Prostate gland (tissue), 2 donors: Measurements from ENCODE around the gene THSD4. TPM values are rescaled to one million over a fixed set of nuclear protein-coding genes. Genes with fewer than 3 reads are reported as not detected.
A peak's percentile ranks its signal among the peaks of the same experiment; 100 is the strongest.

Experiments
- DNase-seq: peaks from one replicate; pipeline ENCODE4 v3.0.0-alpha.2; 2019; ENCODE audit warnings: low spot score
- H3K27ac ChIP-seq, 2 donors: fragments of 200-600 bp; sonication (generic); 2 replicates each; pipeline ENCODE4 v1.5.1; 2017 to 2019
- H3K27me3 ChIP-seq: fragments of 200-600 bp; sonication (generic); replicated peaks from 2 replicates; pipeline ENCODE4 v1.5.1; 2019; ENCODE audit not compliant: insufficient read depth
- H3K36me3 ChIP-seq, 2 donors: fragments of 200-600 bp; sonication (generic); 1 replicate in 1 of 2; 2 replicates in 1 of 2; pipeline versions ENCODE4 v1.5.1 to v1.8.1; 2017 to 2019
- H3K4me1 ChIP-seq: fragments of 200-600 bp; sonication (generic); replicated peaks from 2 replicates; pipeline ENCODE4 v1.5.1; 2019
- H3K4me3 ChIP-seq, 2 donors: fragments of 200-600 bp; sonication (generic); 2 replicates each; pipeline ENCODE4 v1.5.1; 2017 to 2019
- H3K9me3 ChIP-seq: fragments of 200-600 bp; sonication (generic); 2 replicates; pipeline ENCODE4 v1.5.1; 2017
- CTCF ChIP-seq, 4 experiments: fragments of 200-600 bp in 2 of 4; fragments of 450-650 bp in 2 of 4; sonication (generic) in 2 of 4; IDR thresholded peaks; 1 replicate in 3 of 4; 2 replicates in 1 of 4; pipeline ENCODE4 v1.5.1; 2016 to 2019; ENCODE audit warnings: antibody characterized with exemption in 4 of 4, mild to moderate bottlenecking in 2 of 4, moderate library complexity in 2 of 4
- POLR2A ChIP-seq: fragments of 450-650 bp; IDR thresholded peaks from one replicate; pipeline ENCODE4 v1.6.1; 2016; ENCODE audit warnings: antibody characterized with exemption, mild to moderate bottlenecking
- POLR2AphosphoS5 ChIP-seq: sonication (generic); formaldehyde crosslinking; IDR thresholded peaks from one replicate; pipeline ENCODE4 v1.6.1; 2017; ENCODE audit warnings: antibody characterized with exemption
- WGBS: methylation state at CpG from one replicate; pipeline ENCODE4 v1.1.5; 2018; 5-methylcytosine and 5-hydroxymethylcytosine counted together
- intact Hi-C: fragments of 100-400 bp; cut with DNase I; formaldehyde crosslinking; loops from one replicate; pipeline ENCODE4 v1.14.2; 2022
- total RNA-seq, 2 donors: library from RNA; depleted of rRNA; stranded (reverse); fragments of >200 nt; gene quantifications; one replicate each; pipeline ENCODE4 v1.1.0, GENCODE V29; 2016

THSD4 gene
- total RNA-seq, 2 donors from 2014 or later, result 84.1 to 223 TPM

GRCh38 chr15:71469413-71469812 is 354.1 kb downstream of the THSD4 start:
- Histone ChIP-seq H3K27me3 (no peaks in the 10 kb centered on the region), H3K4me3 (no peak overlapping the region), H3K36me3 (no peaks in the 10 kb centered on the region), H3K9me3 (no peaks in the 10 kb centered on the region), H3K4me1 (no peaks in the 10 kb centered on the region), H3K27ac (no peak overlapping the region)
- WGBS, result 81% methylated on average over 8 of the region's 8 CpGs
- DNase-seq, result no peak
- TF ChIP-seq POLR2A (no peak), POLR2AphosphoS5 (no peak), CTCF (IDR thresholded peaks at IDR 0.05) (no peak)
- intact Hi-C loops, result no loop called here

- Histone ChIP-seq H3K36me3 (no peaks in the 10 kb centered on the region), H3K27ac (peak overlapping the region; percentile 12 to 47), H3K9me3 (no peaks in the 10 kb centered on the region), H3K4me3 (no peak overlapping the region), H3K27me3 (no peaks in the 10 kb centered on the region), H3K4me1 (no peaks in the 10 kb centered on the region)
- TF ChIP-seq CTCF (IDR thresholded peaks at IDR 0.05) (no peak), POLR2AphosphoS5 (peak; percentile 46)
- DNase-seq, result peak; percentile 48
- intact Hi-C loops, result no loop called here
- WGBS, result 71% methylated on average over 1 of the region's 1 CpG
Measured at GRCh38 chr15:71471347-71471746, 356.1 kb downstream of the THSD4 start.

GRCh38 chr15:71472566-71472965 is 357.3 kb downstream of the THSD4 start:
- Histone ChIP-seq H3K9me3 (no peaks in the 10 kb centered on the region), H3K36me3 (no peaks in the 10 kb centered on the region), H3K27ac (peak overlapping the region; percentile 47 to 48), H3K27me3 (no peaks in the 10 kb centered on the region), H3K4me3 (no peak overlapping the region), H3K4me1 (no peaks in the 10 kb centered on the region)
- DNase-seq, result no peak
- WGBS, result 37% methylated on average over 4 of the region's 4 CpGs
- intact Hi-C loops, result no loop called here
- no peak for TF ChIP-seq POLR2A
- no peak for TF ChIP-seq CTCF (IDR thresholded peaks at IDR 0.05)
- TF ChIP-seq POLR2AphosphoS5, result no peak

GRCh38 chr15:71473751-71474150 is 358.5 kb downstream of the THSD4 start:
- 97% methylated on average over 3 of the region's 3 CpGs for WGBS
- Histone ChIP-seq H3K36me3 (no peaks in the 10 kb centered on the region), H3K9me3 (no peaks in the 10 kb centered on the region), H3K27me3 (no peaks in the 10 kb centered on the region), H3K27ac (no peak overlapping the region), H3K4me3 (no peak overlapping the region), H3K4me1 (no peaks in the 10 kb centered on the region)
- intact Hi-C loops, result no loop called here
- TF ChIP-seq POLR2AphosphoS5 (no peak), POLR2A (no peak), CTCF (IDR thresholded peaks at IDR 0.05) (no peak)
- DNase-seq, result no peak

GRCh38 chr15:71476823-71477222 is 361.6 kb downstream of the THSD4 start:
- TF ChIP-seq CTCF (IDR thresholded peaks at IDR 0.05) (no peak), POLR2A (no peak), POLR2AphosphoS5 (no peak)
- 74% methylated on average over 8 of the region's 8 CpGs for WGBS
- intact Hi-C loops, result no loop called here
- DNase-seq, result no peak
- H3K9me3 ChIP-seq, result no peaks in the 10 kb centered on the region
- no peak overlapping the region for H3K4me3 ChIP-seq
- H3K27ac ChIP-seq, result no peak overlapping the region
- no peaks in the 10 kb centered on the region for H3K27me3 ChIP-seq
- H3K4me1 ChIP-seq, result no peaks in the 10 kb centered on the region
- H3K36me3 ChIP-seq, result no peaks in the 10 kb centered on the region
